HG02642 (cell line): ENCODE measurements around the gene ARG2.

Experiments used
- ATAC-seq: cut with Tn5 transposase; IDR thresholded peaks from one replicate; pipeline ENCODE4 v1.9.1; 2021; ENCODE audit warnings: mild to moderate bottlenecking; ENCODE audit not compliant: unreplicated experiment, poor library complexity

Gene ARG2

DNA sequence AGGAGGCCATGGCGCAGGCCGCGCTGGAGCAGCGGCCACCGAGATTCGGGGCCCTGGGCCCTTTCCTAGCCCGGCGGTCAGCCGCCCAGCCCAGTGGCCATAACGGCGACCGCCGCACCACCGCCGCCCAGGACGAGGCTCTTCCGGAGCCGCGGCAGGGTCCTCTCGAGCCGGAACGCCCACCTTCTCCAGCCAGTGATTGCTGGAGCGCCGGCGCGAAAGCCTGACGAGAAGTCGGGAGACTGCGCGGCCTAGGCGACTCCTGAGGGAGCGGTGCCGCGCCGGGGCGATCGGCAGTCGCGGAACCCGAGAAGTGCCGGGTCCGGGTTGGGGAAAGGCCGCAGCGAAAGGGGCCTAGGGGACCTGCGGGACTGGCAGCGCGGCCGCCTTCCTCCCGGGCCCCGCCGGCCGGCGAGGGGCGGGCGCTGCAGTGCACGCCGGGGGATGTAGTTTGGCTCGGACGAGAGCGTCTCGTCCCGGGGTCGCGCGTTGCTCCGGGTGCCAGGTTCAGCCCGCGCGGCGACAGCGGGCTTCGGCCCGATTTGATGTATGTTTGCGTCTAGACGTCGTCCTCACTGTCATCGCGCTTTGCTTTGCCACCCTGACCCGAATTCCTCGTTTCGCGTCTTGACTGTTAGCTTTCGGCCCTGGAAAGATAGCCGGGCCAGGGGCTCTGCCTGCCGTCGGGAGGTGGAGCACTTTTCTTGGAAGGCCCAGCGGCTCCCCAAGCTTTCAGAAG lies 54.9 kb downstream of the ARG2 start, which contains the start of gene VTI1B:
VTI1B (minus strand) TSS at position 153 of the 739 bp plus-strand sequence; CDS start at position 10, 143 bp downstream.
- peak; percentile 89 for ATAC-seq

DNA sequence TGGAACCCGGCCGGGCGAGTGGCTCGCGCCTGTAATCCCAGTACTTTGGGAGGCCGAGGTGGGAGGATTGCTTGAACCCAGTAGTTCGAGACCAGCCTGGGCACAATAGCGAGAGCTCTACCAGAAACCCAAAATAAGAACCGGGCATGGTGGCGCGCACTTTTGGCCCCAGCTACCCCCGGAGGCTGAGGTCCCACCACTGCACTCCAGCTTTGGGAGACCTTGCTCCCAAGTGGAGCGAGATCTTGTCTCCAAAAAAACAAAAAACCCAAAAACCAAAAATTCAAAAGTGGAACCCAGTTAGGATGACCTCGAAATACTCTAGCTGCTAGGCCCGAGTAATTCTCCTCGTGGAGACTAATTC lies 55.5 kb downstream of the ARG2 start:
- ATAC-seq: no peak

DNA sequence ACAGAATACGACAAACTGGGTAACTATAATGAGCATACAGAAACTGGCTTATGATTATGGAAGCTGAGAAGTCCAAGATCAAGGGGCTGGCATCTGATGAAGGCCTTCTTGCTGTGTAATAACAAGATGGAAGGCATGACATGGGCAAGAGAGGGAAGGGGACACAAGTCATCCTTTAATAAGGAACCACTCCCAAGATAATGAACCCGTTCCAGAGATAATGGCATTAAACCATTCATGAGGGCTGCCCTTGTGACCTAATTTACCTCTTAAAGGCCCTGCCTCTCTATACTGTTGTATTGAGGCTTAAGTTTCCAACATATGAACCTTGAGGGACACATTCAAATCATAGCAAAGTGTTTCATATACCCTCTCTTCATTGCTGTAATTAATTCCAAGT lies 59.3 kb downstream of the ARG2 start:
- no peak for ATAC-seq

DNA sequence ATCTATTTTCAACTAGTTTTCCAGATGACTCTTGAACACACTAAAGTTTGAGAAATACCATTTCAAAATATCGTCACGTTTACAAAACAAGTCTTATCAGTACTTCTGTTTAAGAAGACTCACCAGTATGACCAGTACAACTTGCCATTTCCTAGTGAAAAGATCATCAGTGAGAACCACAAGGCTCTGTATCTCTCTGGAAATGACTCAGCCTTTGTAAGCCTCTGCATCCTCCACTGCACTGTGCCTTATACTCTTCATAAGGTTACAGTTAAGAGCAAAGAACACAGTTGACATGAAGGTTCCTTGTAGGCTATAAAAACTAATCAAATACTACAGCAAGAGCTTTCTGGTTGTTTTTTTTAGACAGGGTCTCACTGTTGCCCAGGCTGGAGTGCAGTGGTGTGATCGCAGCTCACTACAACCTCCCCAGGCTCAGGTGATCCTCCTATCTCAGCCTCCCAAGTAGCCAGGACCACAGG lies 60.4 kb downstream of the ARG2 start:
- ATAC-seq: peak; percentile 95

GRCh38 chr14:67680941-67681340 lies 61.2 kb downstream of the ARG2 start:
- no peak for ATAC-seq

DNA sequence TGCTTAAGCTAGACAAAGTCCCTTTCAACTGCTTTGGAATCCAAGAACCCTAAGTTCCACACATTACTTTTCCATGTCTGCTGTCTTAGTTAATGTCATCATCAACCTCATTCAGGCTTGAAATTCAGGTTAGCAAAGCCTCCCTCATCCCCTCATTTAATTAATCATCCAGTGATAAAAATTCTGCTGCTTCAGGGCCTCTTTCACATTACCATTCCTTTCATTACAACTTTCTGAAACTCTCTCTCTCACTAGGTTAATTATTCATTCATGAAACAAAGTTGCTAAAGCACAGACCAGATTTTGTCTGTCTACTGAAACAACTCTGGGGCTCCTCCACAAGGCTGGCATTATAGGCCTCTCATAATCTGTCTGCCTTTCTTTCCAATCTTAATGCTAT lies 64.1 kb downstream of the ARG2 start:
- ATAC-seq: no peak

DNA sequence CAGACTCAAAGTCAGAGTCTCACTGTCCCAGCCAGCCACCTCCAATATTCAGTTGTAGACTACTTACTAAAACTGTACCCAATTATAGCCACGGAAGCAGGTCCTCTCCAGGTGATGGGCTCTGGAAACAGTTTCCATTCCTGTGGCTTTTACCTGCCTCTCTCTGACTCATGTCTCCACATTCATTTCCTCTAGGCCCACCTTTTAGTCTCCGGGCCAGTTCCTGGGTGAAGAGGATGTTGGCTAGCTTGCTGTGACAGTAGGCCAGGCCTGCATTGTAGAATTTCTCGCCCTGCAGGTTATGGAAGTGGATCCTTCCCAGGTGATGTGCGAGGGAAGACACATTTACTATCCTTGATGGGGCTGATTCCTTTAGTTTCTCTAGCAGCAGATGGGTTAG lies 70.3 kb downstream of the ARG2 start:
- ATAC-seq: no peak

GRCh38 chr14:67694791-67695393 lies 75.2 kb downstream of the ARG2 start:
- ATAC-seq: peak; percentile 85

DNA sequence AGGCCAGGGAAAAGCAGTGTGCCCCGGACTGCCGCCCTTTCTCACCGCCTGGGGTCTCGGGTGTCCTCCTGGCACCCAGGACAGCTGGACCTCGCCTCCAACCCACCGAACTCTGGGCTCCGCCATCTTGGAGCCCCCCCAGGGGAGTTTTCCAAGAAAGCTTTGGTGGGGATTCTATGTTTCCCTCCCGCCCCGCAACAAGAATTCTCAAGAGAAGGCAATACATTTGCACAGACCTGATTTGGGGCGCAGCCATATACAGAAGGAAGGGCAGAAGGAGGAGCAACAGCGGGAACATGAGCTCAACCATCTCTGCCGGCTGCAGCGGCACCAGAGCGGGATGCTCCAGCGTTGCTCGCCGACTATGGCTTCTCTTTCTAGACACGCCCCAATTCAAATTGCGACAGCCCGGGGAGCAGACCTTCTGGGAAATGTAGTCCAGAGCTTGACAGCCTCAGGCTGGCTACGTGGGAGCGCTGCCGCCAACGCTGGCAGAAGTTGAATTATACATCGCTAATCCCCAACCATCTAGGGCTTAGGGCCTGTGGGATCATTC lies 75.8 kb downstream of the ARG2 start, which contains the start of gene RDH11:
RDH11 (minus strand) TSS at position 371 of the 556 bp plus-strand sequence; CDS start at position 310, 61 bp downstream.
- peak; percentile 89 for ATAC-seq

DNA sequence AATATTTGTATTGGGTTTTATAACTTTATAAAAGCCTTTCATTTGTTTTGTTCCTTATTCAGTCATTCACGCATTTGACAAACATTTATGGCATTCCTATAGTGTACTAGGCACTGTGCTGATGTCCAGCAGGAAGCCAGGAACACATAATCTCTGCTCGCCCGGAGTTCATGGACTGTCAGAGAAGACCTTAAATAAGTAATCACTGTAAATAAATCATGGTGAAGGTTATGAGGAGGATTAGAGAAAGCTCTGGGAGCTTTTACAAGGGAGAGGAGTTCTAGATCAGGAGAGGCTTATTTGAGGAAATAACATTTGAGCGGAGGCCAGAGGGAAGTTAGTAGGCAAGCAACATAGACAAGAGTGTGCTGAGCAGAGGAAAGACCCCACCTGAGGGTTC lies 77.3 kb downstream of the ARG2 start:
- ATAC-seq: no peak

DNA sequence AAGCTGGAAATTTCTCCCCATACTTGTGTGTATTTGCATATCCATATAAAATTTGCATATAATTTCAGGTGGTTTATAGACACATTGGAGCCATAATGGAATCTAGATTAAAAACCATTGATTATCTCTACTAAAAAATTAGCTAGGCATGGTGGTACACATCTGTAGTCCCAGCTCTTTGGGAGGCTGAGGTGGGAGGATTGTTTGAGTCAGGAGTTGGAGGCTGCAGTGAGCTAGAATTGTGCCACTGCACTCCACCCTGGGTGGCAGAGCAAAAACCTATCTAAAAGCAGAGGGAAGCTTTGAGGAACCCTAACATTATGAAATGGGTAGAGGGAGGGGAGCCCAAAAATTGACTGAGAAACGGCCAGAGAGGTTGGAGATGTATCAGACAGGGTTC lies 78.5 kb downstream of the ARG2 start:
- no peak for ATAC-seq
